A673 (cell line): Measurements from ENCODE around the gene KCNG1. TPM values are rescaled to one million over a fixed set of nuclear protein-coding genes. Genes with fewer than 3 reads are reported as not detected.
A peak's percentile ranks its signal among the peaks of the same experiment; 100 is the strongest.
"Not testable (repeated sequence)": the region's sequence is repeated elsewhere in the genome, so short reads cannot be mapped to it uniquely, and the experiment has no call there.

Experiments
- BruUV-seq: library from RNA; stranded (reverse); fragments of 400-500 nt; replicated peaks from 2 replicates; lab custom pipeline; 2021; lab: Mats Ljungman, UMichigan
- CTCF ChIA-PET: fragments of 300-600 bp; sonication (Branson Sonifier 250); formaldehyde crosslinking; loops from one replicate; lab custom pipeline; 2022; ENCODE audit warnings: antibody characterized with exemption; lab: Charles Lee
- POLR2A ChIA-PET: fragments of 300-600 bp; sonication (Branson Sonifier 250); formaldehyde crosslinking; loops from one replicate; lab custom pipeline; 2022; ENCODE audit warnings: antibody characterized with exemption; ENCODE audit not compliant: low non-redundant PET; lab: Charles Lee
- DNase-seq: peaks from one replicate; pipeline ENCODE4 v3.0.0-alpha.2; 2015; ENCODE audit warnings: low spot score
- H3K27ac ChIP-seq: fragments of 200-600 bp; sonication (generic); 2 replicates; pipeline ENCODE4 v1.5.1; 2016; ENCODE audit warnings: mixed run types, low read depth, mild to moderate bottlenecking, mixed read lengths, antibody characterized with exemption, low read length; ENCODE audit not compliant: poor library complexity, severe bottlenecking
- H3K27me3 ChIP-seq: fragments of 200-600 bp; sonication (generic); replicated peaks from 2 replicates; pipeline ENCODE4 v1.6.1; 2017; ENCODE audit warnings: mixed run types, low read depth, mild to moderate bottlenecking, mixed read lengths, antibody characterized with exemption, low read length; ENCODE audit not compliant: insufficient read depth, poor library complexity
- H3K36me3 ChIP-seq: fragments of 200-600 bp; sonication (generic); 2 replicates; pipeline ENCODE4 v1.6.1; 2016; ENCODE audit warnings: mixed run types, mild to moderate bottlenecking, mixed read lengths, antibody characterized with exemption, low read length; ENCODE audit not compliant: insufficient read depth, poor library complexity, severe bottlenecking
- H3K4me1 ChIP-seq: fragments of 200-600 bp; sonication (generic); 2 replicates; pipeline ENCODE4 v1.6.1; 2017; ENCODE audit warnings: mixed run types, mild to moderate bottlenecking, mixed read lengths, antibody characterized with exemption, low read length; ENCODE audit not compliant: insufficient read depth, poor library complexity, severe bottlenecking
- H3K4me3 ChIP-seq: fragments of 200-600 bp; sonication (generic); 2 replicates; pipeline ENCODE4 v1.5.1; 2016; ENCODE audit warnings: low read depth, mixed run types, mild to moderate bottlenecking, mixed read lengths, low read length; ENCODE audit not compliant: poor library complexity, severe bottlenecking
- H3K9me3 ChIP-seq: fragments of 200-600 bp; sonication (generic); 2 replicates; pipeline ENCODE4 v1.6.1; 2016; ENCODE audit warnings: mixed run types, low read depth, mild to moderate bottlenecking, mixed read lengths, antibody characterized with exemption, low read length; ENCODE audit not compliant: poor library complexity, severe bottlenecking
- CTCF ChIP-seq: fragments of 300-800, 200-600 bp; sonication (generic); conservative IDR thresholded peaks from 2 replicates; pipeline ENCODE4 v1.5.1; 2017; ENCODE audit warnings: low read depth, mild to moderate bottlenecking, antibody characterized with exemption, low read length, moderate library complexity, mixed read lengths
- EZH2 ChIP-seq: fragments of 200-600 bp; sonication (generic); IDR thresholded peaks from 2 replicates; pipeline ENCODE4 v1.6.1; 2017; ENCODE audit warnings: borderline replicate concordance, low read depth, mild to moderate bottlenecking, mixed read lengths, antibody characterized with exemption, low read length; ENCODE audit not compliant: poor library complexity, severe bottlenecking
- intact Hi-C: fragments of 100-400 bp; cut with micrococcal nuclease; formaldehyde crosslinking; loops from one replicate; pipeline ENCODE4 v1.10.0; 2022; ENCODE audit not compliant: unreplicated experiment
- total RNA-seq: library from RNA; stranded (reverse); gene quantifications from 2 replicates; pipeline ENCODE4 v1.2.3, GENCODE V29; 2021

The KCNG1 gene
- total RNA-seq, 1 experiment from 2014 or later, result 19.6 TPM

- DNase-seq, result peak; percentile 39
- no peaks in the 10 kb centered on the region for H3K27me3 ChIP-seq
- no peaks in the 10 kb centered on the region for H3K9me3 ChIP-seq
- CTCF ChIA-PET, result no interaction called here
- no peaks in the 10 kb centered on the region for H3K36me3 ChIP-seq
- H3K4me1 ChIP-seq, result no peaks in the 10 kb centered on the region
- intact Hi-C loops, result loop anchor here (10.0 kb wide), 1 partner anchor 615 kb away; no protein-coding TSS in a partner anchor
- H3K4me3 ChIP-seq, result no peak overlapping the region
- POLR2A ChIA-PET, result no interaction called here
- BruUV-seq, result no TSS peak
- TF ChIP-seq EZH2 (no peak), CTCF (no peak)
- H3K27ac ChIP-seq, result no peak overlapping the region
Observed at GRCh38 chr20:50980071-50980681, 42.7 kb downstream of the KCNG1 start.

DNA sequence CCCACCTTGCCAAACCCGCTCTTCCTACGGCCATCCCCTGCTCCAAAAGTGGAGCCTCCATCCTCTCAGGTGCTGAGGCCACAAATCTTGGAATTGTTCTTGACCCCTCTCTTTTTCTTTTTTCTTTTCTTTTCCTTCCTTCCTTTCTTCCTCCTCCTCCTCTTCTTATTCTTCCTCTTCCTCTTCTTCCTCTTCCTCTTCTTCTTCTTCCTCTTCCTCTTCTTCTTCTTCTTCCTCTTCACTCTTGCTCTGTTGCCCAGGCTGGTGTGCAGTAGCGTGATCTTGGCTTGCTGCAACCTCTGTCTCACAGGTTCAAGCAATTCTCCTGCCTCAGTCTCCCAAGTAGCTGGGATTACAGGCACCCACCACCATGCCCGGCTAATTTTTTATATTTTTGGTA, 44.4 kb downstream of the KCNG1 start:
- H3K4me1 ChIP-seq, DNase-seq, intact Hi-C loops, POLR2A ChIA-PET, H3K4me3 ChIP-seq, H3K9me3 ChIP-seq, CTCF ChIA-PET, H3K27ac ChIP-seq, BruUV-seq, H3K36me3 ChIP-seq, H3K27me3 ChIP-seq: not testable (repeated sequence)

DNA sequence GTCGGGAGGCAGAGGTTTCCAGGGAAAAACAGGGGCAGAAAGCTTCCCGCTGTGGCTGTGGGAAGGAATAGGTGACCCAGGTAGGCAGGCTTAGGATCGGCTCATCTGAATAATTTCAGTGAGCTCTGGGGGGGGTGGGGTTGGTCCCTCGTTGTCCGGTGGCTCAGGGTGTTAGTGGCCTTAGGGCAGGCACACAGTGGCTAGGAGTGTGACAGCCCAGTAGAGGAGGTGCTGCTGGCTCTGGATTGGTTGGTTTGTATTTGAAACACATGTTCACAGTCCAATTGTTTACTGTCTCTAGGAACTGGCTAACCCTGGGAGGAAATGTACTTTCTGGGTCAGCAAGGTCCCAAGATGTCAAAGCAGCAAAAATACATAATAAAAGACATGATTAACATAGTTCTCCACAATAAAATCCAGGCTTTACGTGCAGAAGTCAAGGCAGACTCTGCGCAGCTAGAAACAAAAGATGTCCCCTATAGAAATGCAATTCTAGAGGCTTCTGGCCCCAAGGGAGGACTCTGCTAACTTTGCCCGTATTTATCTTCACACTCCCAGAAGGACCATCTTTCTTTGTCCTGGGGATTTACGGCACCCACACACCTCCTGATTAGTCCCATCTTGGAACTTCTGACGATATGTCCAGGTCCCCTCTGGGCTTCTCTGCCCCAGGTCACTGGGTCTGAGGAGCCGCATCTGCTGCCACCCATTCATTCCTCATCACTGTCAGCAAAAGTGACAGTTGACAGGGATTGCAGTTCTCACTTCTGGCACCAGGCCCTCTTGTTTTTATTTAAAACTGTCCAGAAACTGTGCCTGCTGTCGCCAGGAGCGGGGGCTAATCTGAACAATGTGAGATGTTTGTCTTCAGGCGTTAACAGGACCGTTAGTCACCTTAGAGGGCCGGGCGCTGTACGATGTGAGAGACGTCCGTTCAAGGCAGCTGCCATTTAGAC, 45.6 kb downstream of the KCNG1 start:
- H3K9me3 ChIP-seq, result no peaks in the 10 kb centered on the region

More for the DNA sequence above, 45.6 kb downstream of the KCNG1 start:
- H3K27me3 ChIP-seq, result no peaks in the 10 kb centered on the region
- ChIA-PET CTCF (interaction anchor here (0.6 kb wide), 1 partner anchor 24 kb away, joined by 4 read pairs; no protein-coding TSS in a partner anchor), POLR2A (no interaction called here)
- intact Hi-C loops, result no loop called here
- H3K36me3 ChIP-seq, result no peaks in the 10 kb centered on the region
- H3K27ac ChIP-seq, result no peak overlapping the region
- no peak for DNase-seq
- TF ChIP-seq CTCF, result no peak
- no peak for TF ChIP-seq EZH2
- no peak overlapping the region for H3K4me3 ChIP-seq
- H3K4me1 ChIP-seq, result no peaks in the 10 kb centered on the region
- BruUV-seq, result no TSS peak
